GM13976 (cell line): Measurements from ENCODE around the gene RAB20.

Source experiments
- DNase-seq: peaks from one replicate; pipeline ENCODE4 v3.0.0; 2012; ENCODE audit warnings: low spot score
- in situ Hi-C: fragments of 300-500 bp; cut with MboI; formaldehyde crosslinking; loops from one replicate; pipeline ENCODE4 v1.12.0; 2022; ENCODE audit warnings: low sequenced_read_pairs, mixed read lengths, inconsistent platforms; ENCODE audit not compliant: unreplicated experiment
- TF ChIP-seq, protein P1 (sequence below): IDR thresholded peaks from 2 replicates; pipeline ENCODE4 v1.5.1; 2012; ENCODE audit warnings: borderline replicate concordance, mild to moderate bottlenecking; ENCODE audit not compliant: insufficient read depth; ENCODE audit errors: extremely low read depth, missing control alignments, control extremely low read depth

Gene RAB20

DNA sequence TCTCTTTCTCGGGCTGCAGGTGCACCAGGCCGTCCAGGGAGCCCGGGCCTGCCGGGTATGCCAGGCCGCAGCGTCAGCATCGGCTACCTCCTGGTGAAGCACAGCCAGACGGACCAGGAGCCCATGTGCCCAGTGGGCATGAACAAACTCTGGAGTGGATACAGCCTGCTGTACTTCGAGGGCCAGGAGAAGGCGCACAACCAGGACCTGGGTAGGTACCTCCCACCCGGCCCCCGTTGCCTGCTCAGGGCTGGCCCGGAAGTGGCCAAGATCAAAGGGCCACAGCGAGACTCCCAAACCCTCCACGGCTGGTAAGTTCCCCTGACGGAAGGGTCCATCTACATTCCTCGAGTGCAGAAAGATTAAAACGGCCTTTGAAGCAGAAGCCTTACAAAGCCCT, 55.1 kb downstream of the RAB20 start:
- in situ Hi-C loops: no loop called here
- TF ChIP-seq, protein P1, sequence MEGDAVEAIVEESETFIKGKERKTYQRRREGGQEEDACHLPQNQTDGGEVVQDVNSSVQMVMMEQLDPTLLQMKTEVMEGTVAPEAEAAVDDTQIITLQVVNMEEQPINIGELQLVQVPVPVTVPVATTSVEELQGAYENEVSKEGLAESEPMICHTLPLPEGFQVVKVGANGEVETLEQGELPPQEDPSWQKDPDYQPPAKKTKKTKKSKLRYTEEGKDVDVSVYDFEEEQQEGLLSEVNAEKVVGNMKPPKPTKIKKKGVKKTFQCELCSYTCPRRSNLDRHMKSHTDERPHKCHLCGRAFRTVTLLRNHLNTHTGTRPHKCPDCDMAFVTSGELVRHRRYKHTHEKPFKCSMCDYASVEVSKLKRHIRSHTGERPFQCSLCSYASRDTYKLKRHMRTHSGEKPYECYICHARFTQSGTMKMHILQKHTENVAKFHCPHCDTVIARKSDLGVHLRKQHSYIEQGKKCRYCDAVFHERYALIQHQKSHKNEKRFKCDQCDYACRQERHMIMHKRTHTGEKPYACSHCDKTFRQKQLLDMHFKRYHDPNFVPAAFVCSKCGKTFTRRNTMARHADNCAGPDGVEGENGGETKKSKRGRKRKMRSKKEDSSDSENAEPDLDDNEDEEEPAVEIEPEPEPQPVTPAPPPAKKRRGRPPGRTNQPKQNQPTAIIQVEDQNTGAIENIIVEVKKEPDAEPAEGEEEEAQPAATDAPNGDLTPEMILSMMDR: no peak
- DNase-seq: no peak

- in situ Hi-C loops: no loop called here
- DNase-seq: no peak
- TF ChIP-seq, protein P1: no peak
These were observed 55.9 kb downstream of the RAB20 start for GRCh38 chr13:110505594-110505993.

DNA sequence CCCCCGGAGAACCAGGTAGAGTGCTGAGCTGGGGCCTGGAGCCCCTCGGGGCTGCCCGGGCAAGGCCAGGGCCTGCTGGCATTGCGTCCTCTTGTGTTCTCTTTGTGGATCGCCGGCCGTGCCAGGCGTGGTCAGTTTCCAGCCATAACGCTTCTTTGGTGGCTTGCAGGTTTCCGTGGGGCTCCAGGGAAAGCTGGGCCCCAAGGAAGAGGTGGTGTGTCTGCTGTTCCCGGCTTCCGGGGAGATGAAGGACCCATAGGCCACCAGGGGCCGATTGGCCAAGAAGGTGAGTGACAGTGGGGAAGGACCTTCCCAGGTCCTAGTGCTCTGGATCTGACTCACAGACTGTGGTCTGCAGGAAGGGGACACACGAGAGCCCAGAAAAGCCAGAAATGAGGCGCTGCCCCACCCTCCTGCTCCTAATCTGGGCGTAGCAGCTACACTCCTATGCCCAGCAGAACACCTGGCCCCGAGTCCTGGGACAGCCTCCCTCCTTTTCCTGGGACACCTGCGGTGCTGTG, 57.5 kb downstream of the RAB20 start:
- DNase-seq: no peak
- in situ Hi-C loops: no loop called here
- TF ChIP-seq, protein P1: no peak

GRCh38 chr13:110503037-110503901, 58.3 kb downstream of the RAB20 start:
- no peak for DNase-seq
- in situ Hi-C loops: no loop called here
- TF ChIP-seq, protein P1: no peak

- in situ Hi-C loops: no loop called here
- TF ChIP-seq, protein P1: no peak
- no peak for DNase-seq
These were observed 60.3 kb downstream of the RAB20 start for GRCh38 chr13:110501188-110501587.

GRCh38 chr13:110500341-110500740, 61.2 kb downstream of the RAB20 start:
- TF ChIP-seq, protein P1: no peak
- DNase-seq: no peak
- in situ Hi-C loops: no loop called here
